GM21360 (cell line): ENCODE results near the gene CASP9.
"Not testable (repeated sequence)": the region's sequence is repeated elsewhere in the genome, so short reads cannot be mapped to it uniquely, and the experiment has no call there.

Experiments
- ATAC-seq: cut with Tn5 transposase; IDR thresholded peaks from one replicate; pipeline ENCODE4 v1.9.1; 2021; ENCODE audit warnings: mild to moderate bottlenecking, moderate library complexity; ENCODE audit not compliant: unreplicated experiment

Gene CASP9

GRCh38 chr1:15471723-15472122 is 52.3 kb downstream of the CASP9 start:
- ATAC-seq, result not testable (repeated sequence)

GRCh38 chr1:15471067-15471466 is 52.9 kb downstream of the CASP9 start:
- ATAC-seq, result not testable (repeated sequence)

GRCh38 chr1:15469821-15470448 is 54.1 kb downstream of the CASP9 start:
- not testable (repeated sequence) for ATAC-seq

- no peak for ATAC-seq
Observed at GRCh38 chr1:15469361-15469760, 54.7 kb downstream of the CASP9 start.

GRCh38 chr1:15468145-15468544 is 55.9 kb downstream of the CASP9 start:
- no peak for ATAC-seq

GRCh38 chr1:15466955-15467625 is 56.9 kb downstream of the CASP9 start:
- not testable (repeated sequence) for ATAC-seq

GRCh38 chr1:15465674-15466073 is 58.3 kb downstream of the CASP9 start:
- ATAC-seq, result no peak

- ATAC-seq, result not testable (repeated sequence)
Observed at GRCh38 chr1:15463926-15464322, 60.1 kb downstream of the CASP9 start.

- not testable (repeated sequence) for ATAC-seq
Observed at GRCh38 chr1:15463064-15463800, 60.8 kb downstream of the CASP9 start.

- no peak for ATAC-seq
Observed at GRCh38 chr1:15460708-15461095, 63.3 kb downstream of the CASP9 start.

- ATAC-seq, result no peak
Observed at GRCh38 chr1:15459771-15460707, 64.0 kb downstream of the CASP9 start.

- not testable (repeated sequence) for ATAC-seq
Observed at GRCh38 chr1:15458388-15458787, 65.6 kb downstream of the CASP9 start.

- no peak for ATAC-seq
Observed at GRCh38 chr1:15457585-15457984, 66.4 kb downstream of the CASP9 start.

- no peak for ATAC-seq
Observed at GRCh38 chr1:15456313-15456954, 67.6 kb downstream of the CASP9 start, which contains the start of gene CELA2A. Gene CELA2A, plus strand, starts transcription at chr1:15456732. Its CDS starts 22 bp downstream, at chr1:15456754.

- no peak for ATAC-seq
Observed at GRCh38 chr1:15455522-15455921, 68.5 kb downstream of the CASP9 start.

GRCh38 chr1:15454256-15454655 is 69.8 kb downstream of the CASP9 start:
- no peak for ATAC-seq

GRCh38 chr1:15453734-15454133 is 70.3 kb downstream of the CASP9 start:
- ATAC-seq, result no peak

GRCh38 chr1:15452866-15453571 is 71.0 kb downstream of the CASP9 start:
- no peak for ATAC-seq

GRCh38 chr1:15452216-15452615 is 71.8 kb downstream of the CASP9 start:
- no peak for ATAC-seq
